Dedifferentiated amniotic fluid mesenchymal stem cell (primary cell): ENCODE measurements around the gene UBL4A.
A peak's percentile ranks its signal among the peaks of the same experiment; 100 is the strongest.

Experiments used
- DNase-seq: peaks from one replicate; pipeline ENCODE4 v3.0.0-alpha.2; 2016; ENCODE audit errors: extremely low spot score

Gene UBL4A

GRCh38 chrX:154482786-154483185 lies 3.6 kb downstream of the UBL4A start:
- no peak for DNase-seq

- DNase-seq: no peak
Measured at GRCh38 chrX:154481911-154482601, 4.4 kb downstream of the UBL4A start.

GRCh38 chrX:154481195-154481594 lies 5.2 kb downstream of the UBL4A start:
- DNase-seq: no peak

GRCh38 chrX:154478728-154479622 lies 7.4 kb downstream of the UBL4A start, which contains the start of gene LAGE3:
Gene LAGE3, minus strand, starts transcription at chrX:154479281. Its CDS starts 366 bp downstream, at chrX:154478915.
- peak; percentile 71 for DNase-seq

- no peak for DNase-seq
Measured at GRCh38 chrX:154477891-154478477, 8.4 kb downstream of the UBL4A start.

GRCh38 chrX:154476821-154477220 lies 9.6 kb downstream of the UBL4A start:
- no peak for DNase-seq

GRCh38 chrX:154473683-154474082 lies 12.7 kb downstream of the UBL4A start:
- DNase-seq: no peak

GRCh38 chrX:154472685-154473632 lies 13.5 kb downstream of the UBL4A start:
- DNase-seq: no peak

GRCh38 chrX:154471839-154472684 lies 14.4 kb downstream of the UBL4A start:
- DNase-seq: no peak

GRCh38 chrX:154470914-154471568 lies 15.4 kb downstream of the UBL4A start:
- no peak for DNase-seq

- no peak for DNase-seq
Measured at GRCh38 chrX:154470434-154470833, 16.0 kb downstream of the UBL4A start.

- DNase-seq: no peak
Measured at GRCh38 chrX:154469880-154470279, 16.5 kb downstream of the UBL4A start.

- DNase-seq: no peak
Measured at GRCh38 chrX:154469114-154469513, 17.3 kb downstream of the UBL4A start.

GRCh38 chrX:154468217-154468616 lies 18.2 kb downstream of the UBL4A start:
- DNase-seq: no peak

- DNase-seq: no peak
Measured at GRCh38 chrX:154467556-154467955, 18.9 kb downstream of the UBL4A start.

GRCh38 chrX:154466907-154467306 lies 19.5 kb downstream of the UBL4A start:
- DNase-seq: no peak

GRCh38 chrX:154466036-154466435 lies 20.4 kb downstream of the UBL4A start:
- DNase-seq: no peak

- no peak for DNase-seq
Measured at GRCh38 chrX:154465601-154466000, 20.8 kb downstream of the UBL4A start.

GRCh38 chrX:154464806-154465365 lies 21.5 kb downstream of the UBL4A start:
- DNase-seq: no peak
